ENCODE data around the gene LPO. TPM values are rescaled to one million over a fixed set of nuclear protein-coding genes. Genes with fewer than 3 reads are reported as not detected.

Gene LPO
- total RNA-seq, 1 experiment from 2014 or later, result 0.20 TPM

GRCh38 chr17:58314706-58315015 is 76.3 kb downstream of the LPO start (continued):
- TF ChIP-seq AFF4 (CRISPR knock-in tag; IDR thresholded peaks at IDR 0.05; ENCODE audit: borderline replicate concordance) (no peak), ELF4 (CRISPR knock-in tag; IDR thresholded peaks at IDR 0.05; ENCODE audit: low read depth) (no peak), GRHL2 (CRISPR knock-in tag; IDR thresholded peaks at IDR 0.05; ENCODE audit: insufficient replicate concordance, severe bottlenecking) (no peak), ATF1 (CRISPR knock-in tag; IDR thresholded peaks at IDR 0.05) (no peak)
- TF ChIP-seq, protein P1, sequence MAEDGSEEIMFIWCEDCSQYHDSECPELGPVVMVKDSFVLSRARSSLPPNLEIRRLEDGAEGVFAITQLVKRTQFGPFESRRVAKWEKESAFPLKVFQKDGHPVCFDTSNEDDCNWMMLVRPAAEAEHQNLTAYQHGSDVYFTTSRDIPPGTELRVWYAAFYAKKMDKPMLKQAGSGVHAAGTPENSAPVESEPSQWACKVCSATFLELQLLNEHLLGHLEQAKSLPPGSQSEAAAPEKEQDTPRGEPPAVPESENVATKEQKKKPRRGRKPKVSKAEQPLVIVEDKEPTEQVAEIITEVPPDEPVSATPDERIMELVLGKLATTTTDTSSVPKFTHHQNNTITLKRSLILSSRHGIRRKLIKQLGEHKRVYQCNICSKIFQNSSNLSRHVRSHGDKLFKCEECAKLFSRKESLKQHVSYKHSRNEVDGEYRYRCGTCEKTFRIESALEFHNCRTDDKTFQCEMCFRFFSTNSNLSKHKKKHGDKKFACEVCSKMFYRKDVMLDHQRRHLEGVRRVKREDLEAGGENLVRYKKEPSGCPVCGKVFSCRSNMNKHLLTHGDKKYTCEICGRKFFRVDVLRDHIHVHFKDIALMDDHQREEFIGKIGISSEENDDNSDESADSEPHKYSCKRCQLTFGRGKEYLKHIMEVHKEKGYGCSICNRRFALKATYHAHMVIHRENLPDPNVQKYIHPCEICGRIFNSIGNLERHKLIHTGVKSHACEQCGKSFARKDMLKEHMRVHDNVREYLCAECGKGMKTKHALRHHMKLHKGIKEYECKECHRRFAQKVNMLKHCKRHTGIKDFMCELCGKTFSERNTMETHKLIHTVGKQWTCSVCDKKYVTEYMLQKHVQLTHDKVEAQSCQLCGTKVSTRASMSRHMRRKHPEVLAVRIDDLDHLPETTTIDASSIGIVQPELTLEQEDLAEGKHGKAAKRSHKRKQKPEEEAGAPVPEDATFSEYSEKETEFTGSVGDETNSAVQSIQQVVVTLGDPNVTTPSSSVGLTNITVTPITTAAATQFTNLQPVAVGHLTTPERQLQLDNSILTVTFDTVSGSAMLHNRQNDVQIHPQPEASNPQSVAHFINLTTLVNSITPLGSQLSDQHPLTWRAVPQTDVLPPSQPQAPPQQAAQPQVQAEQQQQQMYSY (CRISPR knock-in tag; IDR thresholded peaks at IDR 0.05), result no peak
- TF ChIP-seq, protein P2, sequence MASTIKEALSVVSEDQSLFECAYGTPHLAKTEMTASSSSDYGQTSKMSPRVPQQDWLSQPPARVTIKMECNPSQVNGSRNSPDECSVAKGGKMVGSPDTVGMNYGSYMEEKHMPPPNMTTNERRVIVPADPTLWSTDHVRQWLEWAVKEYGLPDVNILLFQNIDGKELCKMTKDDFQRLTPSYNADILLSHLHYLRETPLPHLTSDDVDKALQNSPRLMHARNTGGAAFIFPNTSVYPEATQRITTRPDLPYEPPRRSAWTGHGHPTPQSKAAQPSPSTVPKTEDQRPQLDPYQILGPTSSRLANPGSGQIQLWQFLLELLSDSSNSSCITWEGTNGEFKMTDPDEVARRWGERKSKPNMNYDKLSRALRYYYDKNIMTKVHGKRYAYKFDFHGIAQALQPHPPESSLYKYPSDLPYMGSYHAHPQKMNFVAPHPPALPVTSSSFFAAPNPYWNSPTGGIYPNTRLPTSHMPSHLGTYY (CRISPR knock-in tag; IDR thresholded peaks at IDR 0.05), result no peak
- TF ChIP-seq, protein P3, sequence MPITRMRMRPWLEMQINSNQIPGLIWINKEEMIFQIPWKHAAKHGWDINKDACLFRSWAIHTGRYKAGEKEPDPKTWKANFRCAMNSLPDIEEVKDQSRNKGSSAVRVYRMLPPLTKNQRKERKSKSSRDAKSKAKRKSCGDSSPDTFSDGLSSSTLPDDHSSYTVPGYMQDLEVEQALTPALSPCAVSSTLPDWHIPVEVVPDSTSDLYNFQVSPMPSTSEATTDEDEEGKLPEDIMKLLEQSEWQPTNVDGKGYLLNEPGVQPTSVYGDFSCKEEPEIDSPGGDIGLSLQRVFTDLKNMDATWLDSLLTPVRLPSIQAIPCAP (CRISPR knock-in tag; IDR thresholded peaks at IDR 0.05), result no peak
- TF ChIP-seq, protein P4, sequence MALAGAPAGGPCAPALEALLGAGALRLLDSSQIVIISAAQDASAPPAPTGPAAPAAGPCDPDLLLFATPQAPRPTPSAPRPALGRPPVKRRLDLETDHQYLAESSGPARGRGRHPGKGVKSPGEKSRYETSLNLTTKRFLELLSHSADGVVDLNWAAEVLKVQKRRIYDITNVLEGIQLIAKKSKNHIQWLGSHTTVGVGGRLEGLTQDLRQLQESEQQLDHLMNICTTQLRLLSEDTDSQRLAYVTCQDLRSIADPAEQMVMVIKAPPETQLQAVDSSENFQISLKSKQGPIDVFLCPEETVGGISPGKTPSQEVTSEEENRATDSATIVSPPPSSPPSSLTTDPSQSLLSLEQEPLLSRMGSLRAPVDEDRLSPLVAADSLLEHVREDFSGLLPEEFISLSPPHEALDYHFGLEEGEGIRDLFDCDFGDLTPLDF (CRISPR knock-in tag; IDR thresholded peaks at IDR 0.05), result no peak

DNA sequence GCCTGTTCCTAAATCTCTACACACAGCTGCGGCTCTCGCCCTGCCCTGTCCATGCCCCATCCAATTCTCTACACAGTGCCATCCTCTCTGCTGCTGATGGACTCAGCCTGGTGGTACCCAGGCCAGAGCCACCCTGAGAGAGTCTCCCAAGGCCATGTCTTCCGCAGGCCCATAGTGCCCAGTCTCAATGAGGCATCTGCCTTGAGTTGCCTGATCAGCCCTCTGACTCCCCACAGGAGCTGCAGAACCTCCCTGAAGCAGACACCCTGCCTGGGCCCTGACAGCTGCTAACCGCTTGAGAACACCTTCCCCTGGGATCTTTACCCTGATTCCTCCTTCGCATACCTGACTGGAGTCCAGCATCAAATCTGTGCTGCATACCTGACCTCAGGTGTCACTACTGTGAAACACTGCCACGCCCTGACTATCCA is 76.9 kb downstream of the LPO start:
- peaks cover 5% of the 10 kb centered on the region for H3K4me1 Mint-ChIP-seq
- no peak overlapping the region for H3K27ac Mint-ChIP-seq
- DNase-seq (ENCODE audit: low spot score), result no peak
- ATAC-seq, result no peak
- H3K9me3 Mint-ChIP-seq, result no peaks in the 10 kb centered on the region
- POLR2A ChIA-PET, result no interaction called here
- no peaks in the 10 kb centered on the region for H3K36me3 Mint-ChIP-seq
- no peak overlapping the region for H3K4me3 Mint-ChIP-seq
- H3K27me3 Mint-ChIP-seq (ENCODE audit: low read depth), result peaks cover 7% of the 10 kb centered on the region; the same call in 1 of the 2 replicates
- CTCF ChIA-PET, result interaction anchor here (0.6 to 8.3 kb wide), 6 partner anchors 9 to 153 kb away, joined by 3 to 97 read pairs (median 56); partner anchors contain the start of genes RNF43 and SUPT4H1
- no peak for TF ChIP-seq MYBL2 (CRISPR knock-in tag; IDR thresholded peaks at IDR 0.05)
- TF ChIP-seq NR1H2 (CRISPR knock-in tag; IDR thresholded peaks at IDR 0.05), result no peak
- TF ChIP-seq ZNF416 (CRISPR knock-in tag; IDR thresholded peaks at IDR 0.05), result no peak
- no peak for TF ChIP-seq OVOL2 (CRISPR knock-in tag; IDR thresholded peaks at IDR 0.05; ENCODE audit: borderline replicate concordance)
- no peak for TF ChIP-seq EMX1 (CRISPR knock-in tag; IDR thresholded peaks at IDR 0.05)
- no peak for TF ChIP-seq NR3C1 (CRISPR knock-in tag; conservative IDR thresholded peaks at IDR 0.05; ENCODE audit: low read depth)
- TF ChIP-seq, protein P3 (CRISPR knock-in tag; IDR thresholded peaks at IDR 0.05), result no peak
- TF ChIP-seq ZMAT4 (CRISPR knock-in tag; IDR thresholded peaks at IDR 0.05), result no peak
- no peak for TF ChIP-seq TCF7 (CRISPR knock-in tag; IDR thresholded peaks at IDR 0.05; ENCODE audit: low read depth)
- TF ChIP-seq NFE2L1 (CRISPR knock-in tag; IDR thresholded peaks at IDR 0.05), result no peak
- TF ChIP-seq, protein P5, sequence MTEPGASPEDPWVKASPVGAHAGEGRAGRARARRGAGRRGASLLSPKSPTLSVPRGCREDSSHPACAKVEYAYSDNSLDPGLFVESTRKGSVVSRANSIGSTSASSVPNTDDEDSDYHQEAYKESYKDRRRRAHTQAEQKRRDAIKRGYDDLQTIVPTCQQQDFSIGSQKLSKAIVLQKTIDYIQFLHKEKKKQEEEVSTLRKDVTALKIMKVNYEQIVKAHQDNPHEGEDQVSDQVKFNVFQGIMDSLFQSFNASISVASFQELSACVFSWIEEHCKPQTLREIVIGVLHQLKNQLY (CRISPR knock-in tag; IDR thresholded peaks at IDR 0.05), result no peak
- no peak for TF ChIP-seq ZNF219 (CRISPR knock-in tag; IDR thresholded peaks at IDR 0.05; ENCODE audit: borderline replicate concordance)
- TF ChIP-seq TEAD4 (CRISPR knock-in tag; IDR thresholded peaks at IDR 0.05), result no peak
- TF ChIP-seq ELF4 (CRISPR knock-in tag; IDR thresholded peaks at IDR 0.05; ENCODE audit: low read depth), result no peak
- TF ChIP-seq NFATC4 (CRISPR knock-in tag; IDR thresholded peaks at IDR 0.05), result no peak
- TF ChIP-seq IRF2 (CRISPR knock-in tag; IDR thresholded peaks at IDR 0.05; ENCODE audit: borderline replicate concordance, low read depth), result no peak
- TF ChIP-seq PRRX2 (CRISPR knock-in tag; IDR thresholded peaks at IDR 0.05), result no peak
